WTC11 (cell line): Measurements from ENCODE around the gene TTC39B. TPM values are rescaled to one million over a fixed set of nuclear protein-coding genes. Genes with fewer than 3 reads are reported as not detected.

ENCODE experiments used
- ATAC-seq: fragments of 200-7000 bp; cut with Tn5 transposase; 2 replicates; pipeline ENCODE4 v1.10.0; 2021; ENCODE audit warnings: mild to moderate bottlenecking, moderate library complexity
- CTCF ChIA-PET: fragments of 300-600 bp; sonication (Branson Sonifier 250); formaldehyde crosslinking; loops from one replicate; lab custom pipeline; 2021; ENCODE audit warnings: antibody characterized with exemption; lab: Charles Lee
- POLR2A ChIA-PET: fragments of 350-600 bp; sonication (Branson Sonifier 250); formaldehyde crosslinking; loops from one replicate; lab custom pipeline; 2021; ENCODE audit warnings: antibody characterized with exemption; lab: Charles Lee
- DNase-seq: peaks from one replicate; pipeline ENCODE4 v3.0.0; 2021; ENCODE audit warnings: low spot score
- H3K27ac Mint-ChIP-seq: 2 replicates; pipeline ENCODE4 v1.8.0; 2021; ENCODE audit warnings: mixed read lengths
- H3K27me3 Mint-ChIP-seq: 2 replicates; pipeline ENCODE4 v1.8.0; 2021; ENCODE audit warnings: low read depth, mild to moderate bottlenecking, moderate library complexity, mixed read lengths
- H3K36me3 Mint-ChIP-seq: 2 replicates; pipeline ENCODE4 v1.8.0; 2021; ENCODE audit warnings: mixed read lengths
- H3K4me1 Mint-ChIP-seq: 2 replicates; pipeline ENCODE4 v1.8.0; 2022; ENCODE audit warnings: mixed read lengths
- H3K4me3 Mint-ChIP-seq: 2 replicates; pipeline ENCODE4 v1.8.0; 2021; ENCODE audit warnings: mild to moderate bottlenecking, moderate library complexity, mixed read lengths
- H3K9me3 Mint-ChIP-seq: 2 replicates; pipeline ENCODE4 v1.8.0; 2021; ENCODE audit warnings: mixed read lengths
- CBFB ChIP-seq: sonication (generic); formaldehyde crosslinking; IDR thresholded peaks from 2 replicates; pipeline ENCODE4 v1.8.1; 2022; ENCODE audit warnings: mild to moderate bottlenecking, low read depth, missing genetic modification reagents
- ERG ChIP-seq: fragments of 250-450 bp; sonication (Bioruptor Pico); IDR thresholded peaks from 2 replicates; pipeline ENCODE4 v1.8.0; 2021; ENCODE audit warnings: mild to moderate bottlenecking
- ESRRA ChIP-seq: sonication (generic); formaldehyde crosslinking; IDR thresholded peaks from 2 replicates; pipeline ENCODE4 v1.8.1; 2022; ENCODE audit warnings: mild to moderate bottlenecking, missing genetic modification reagents, borderline replicate concordance
- GTF2I ChIP-seq: fragments of 250-450 bp; sonication (Bioruptor Pico); conservative IDR thresholded peaks from 2 replicates; pipeline ENCODE4 v1.4.0; 2021; ENCODE audit warnings: mild to moderate bottlenecking
- JUN ChIP-seq: sonication (generic); formaldehyde crosslinking; IDR thresholded peaks from 2 replicates; pipeline ENCODE4 v1.8.0; 2023; ENCODE audit warnings: mild to moderate bottlenecking, missing genetic modification reagents
- MXD4 ChIP-seq: fragments of 250-450 bp; sonication (Bioruptor Pico); IDR thresholded peaks from 2 replicates; pipeline ENCODE4 v1.8.0; 2021; ENCODE audit warnings: mild to moderate bottlenecking, moderate library complexity, borderline replicate concordance
- NFATC4 ChIP-seq: fragments of 250-450 bp; sonication (Bioruptor Pico); IDR thresholded peaks from 2 replicates; pipeline ENCODE4 v1.9.0; 2021; ENCODE audit warnings: mild to moderate bottlenecking
- NFE2L1 ChIP-seq: sonication (generic); formaldehyde crosslinking; IDR thresholded peaks from 2 replicates; pipeline ENCODE4 v1.8.1; 2023; ENCODE audit warnings: missing genetic modification reagents
- NFYB ChIP-seq: sonication (generic); formaldehyde crosslinking; conservative IDR thresholded peaks from 2 replicates; pipeline ENCODE4 v1.8.0; 2022; ENCODE audit warnings: low read depth, missing genetic modification reagents
- NR3C1 ChIP-seq: sonication (generic); formaldehyde crosslinking; conservative IDR thresholded peaks from 2 replicates; pipeline ENCODE4 v1.8.1; 2023; ENCODE audit warnings: low read depth, mild to moderate bottlenecking, missing genetic modification reagents
- OVOL2 ChIP-seq: fragments of 250-450 bp; sonication (Bioruptor Pico); IDR thresholded peaks from 2 replicates; pipeline ENCODE4 v1.9.0; 2021; ENCODE audit warnings: mild to moderate bottlenecking, borderline replicate concordance
- SOX15 ChIP-seq: fragments of 250-450 bp; sonication (Bioruptor Pico); IDR thresholded peaks from 2 replicates; pipeline ENCODE4 v1.9.0; 2021; ENCODE audit warnings: mild to moderate bottlenecking
- STAT6 ChIP-seq: sonication (generic); formaldehyde crosslinking; conservative IDR thresholded peaks from 2 replicates; pipeline ENCODE4 v1.8.1; 2023; ENCODE audit warnings: mild to moderate bottlenecking, low read depth, missing genetic modification reagents, moderate library complexity
- TEAD1 ChIP-seq: sonication (generic); formaldehyde crosslinking; IDR thresholded peaks from 2 replicates; pipeline ENCODE4 v1.8.0; 2022; ENCODE audit warnings: mild to moderate bottlenecking, missing genetic modification reagents
- ZNF219 ChIP-seq: sonication (generic); formaldehyde crosslinking; IDR thresholded peaks from 2 replicates; pipeline ENCODE4 v1.8.0; 2023; ENCODE audit warnings: missing genetic modification reagents, mild to moderate bottlenecking, borderline replicate concordance
- ZNF396 ChIP-seq: fragments of 250-450 bp; sonication (Bioruptor Pico); IDR thresholded peaks from 2 replicates; pipeline ENCODE4 v1.8.0; 2021; ENCODE audit warnings: mild to moderate bottlenecking, moderate library complexity, borderline replicate concordance
- ZNF416 ChIP-seq: fragments of 250-450 bp; sonication (Bioruptor Pico); IDR thresholded peaks from 2 replicates; pipeline ENCODE4 v1.9.0; 2021; ENCODE audit warnings: mild to moderate bottlenecking, inconsistent platforms
- total RNA-seq: library from RNA; stranded (reverse); gene quantifications from 3 replicates; pipeline ENCODE4 v1.2.3, GENCODE V29; 2021
- TF ChIP-seq, protein P1 (sequence below): fragments of 250-450 bp; sonication (Bioruptor Pico); IDR thresholded peaks from 2 replicates; pipeline ENCODE4 v1.9.0; 2021; ENCODE audit warnings: mild to moderate bottlenecking
- TF ChIP-seq, protein P2 (sequence below): sonication (generic); formaldehyde crosslinking; IDR thresholded peaks from 2 replicates; pipeline ENCODE4 v1.8.1; 2023; ENCODE audit warnings: mild to moderate bottlenecking, missing genetic modification reagents, moderate library complexity
- TF ChIP-seq, protein P3 (sequence below): sonication (generic); formaldehyde crosslinking; conservative IDR thresholded peaks from 2 replicates; pipeline ENCODE4 v1.8.1; 2022; ENCODE audit warnings: mild to moderate bottlenecking, missing genetic modification reagents
- TF ChIP-seq, protein P4 (sequence below): sonication (generic); formaldehyde crosslinking; IDR thresholded peaks from 2 replicates; pipeline ENCODE4 v1.8.0; 2023; ENCODE audit warnings: mild to moderate bottlenecking, missing genetic modification reagents

Gene TTC39B
- total RNA-seq, 1 experiment from 2014 or later: 12.5 TPM

DNA sequence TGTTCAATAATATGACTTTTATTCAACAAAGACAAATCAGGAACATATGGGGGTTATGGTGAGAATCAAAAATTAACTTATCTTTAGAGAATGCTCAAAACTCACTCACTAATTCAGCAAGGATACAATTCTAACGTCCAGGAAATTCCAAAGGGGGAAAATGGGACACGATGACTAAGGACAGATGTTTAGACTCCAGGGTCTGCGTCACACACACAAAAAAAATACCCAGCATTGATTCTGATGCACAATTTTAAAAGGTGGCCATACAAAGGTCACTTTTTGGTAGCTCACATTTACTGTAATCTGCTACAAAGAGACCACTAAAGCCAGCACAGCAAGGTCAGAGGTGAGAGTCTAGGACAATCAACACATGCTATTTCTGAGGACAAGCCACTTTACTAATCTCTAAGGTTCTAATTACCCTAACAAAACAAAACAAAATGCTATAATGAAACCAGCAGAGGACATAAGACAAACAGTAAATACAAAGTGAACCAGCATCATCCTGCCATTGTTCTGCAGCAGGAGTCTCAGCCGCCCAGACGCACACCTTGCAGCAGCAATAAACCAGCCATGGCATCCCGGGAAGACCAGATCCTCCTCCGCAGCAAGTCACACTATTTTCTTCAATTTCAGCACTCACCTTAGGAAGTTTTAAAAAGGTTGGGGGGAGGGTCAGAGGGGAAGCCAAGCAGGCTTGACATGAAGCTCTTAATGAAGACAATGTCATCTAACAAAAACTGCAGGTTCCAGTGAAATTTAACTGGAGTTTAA, 57.8 kb downstream of the TTC39B start:
- Mint-ChIP-seq H3K4me3 (no peak overlapping the region), H3K27ac (peak overlapping the region; percentile 54)

DNA sequence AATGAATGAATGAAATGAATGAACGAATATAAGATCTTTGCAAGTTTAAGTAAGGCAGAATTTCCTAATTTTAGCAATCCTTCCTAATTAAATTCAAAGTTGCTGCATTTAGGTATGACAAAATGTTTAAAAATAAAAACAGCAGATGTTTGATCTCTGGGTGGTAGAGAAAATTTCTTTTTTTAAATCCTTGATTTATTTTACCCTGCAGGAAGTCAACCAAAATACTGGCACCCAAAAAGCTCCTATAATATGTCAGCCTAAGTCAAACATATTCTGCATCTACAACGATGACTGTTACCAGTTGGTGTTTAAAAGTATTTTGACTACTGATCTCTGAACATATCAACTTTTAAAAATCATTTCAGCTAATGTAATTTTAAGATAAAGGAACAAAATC, 58.4 kb downstream of the TTC39B start:
- Mint-ChIP-seq H3K4me1 (peaks cover 53% of the 10 kb centered on the region), H3K27me3 (no peaks in the 10 kb centered on the region), H3K9me3 (peaks cover 10% of the 10 kb centered on the region), H3K4me3 (no peak overlapping the region), H3K36me3 (no peaks in the 10 kb centered on the region), H3K27ac (0 out of 2 replicates have a peak overlapping the region, but pooled peaks have one; percentile 54)
- POLR2A ChIA-PET: no interaction called here
- TF ChIP-seq SOX15 (CRISPR knock-in tag): no peak
- TF ChIP-seq, protein P1, sequence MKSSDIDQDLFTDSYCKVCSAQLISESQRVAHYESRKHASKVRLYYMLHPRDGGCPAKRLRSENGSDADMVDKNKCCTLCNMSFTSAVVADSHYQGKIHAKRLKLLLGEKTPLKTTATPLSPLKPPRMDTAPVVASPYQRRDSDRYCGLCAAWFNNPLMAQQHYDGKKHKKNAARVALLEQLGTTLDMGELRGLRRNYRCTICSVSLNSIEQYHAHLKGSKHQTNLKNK: no peak
- no peak for TF ChIP-seq ZNF416 (CRISPR knock-in tag)
- TF ChIP-seq, protein P2, sequence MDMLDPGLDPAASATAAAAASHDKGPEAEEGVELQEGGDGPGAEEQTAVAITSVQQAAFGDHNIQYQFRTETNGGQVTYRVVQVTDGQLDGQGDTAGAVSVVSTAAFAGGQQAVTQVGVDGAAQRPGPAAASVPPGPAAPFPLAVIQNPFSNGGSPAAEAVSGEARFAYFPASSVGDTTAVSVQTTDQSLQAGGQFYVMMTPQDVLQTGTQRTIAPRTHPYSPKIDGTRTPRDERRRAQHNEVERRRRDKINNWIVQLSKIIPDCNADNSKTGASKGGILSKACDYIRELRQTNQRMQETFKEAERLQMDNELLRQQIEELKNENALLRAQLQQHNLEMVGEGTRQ (CRISPR knock-in tag): no peak
- no peak for TF ChIP-seq ZNF219 (CRISPR knock-in tag)
- no peak for TF ChIP-seq ESRRA (CRISPR knock-in tag)
- TF ChIP-seq MXD4 (CRISPR knock-in tag): no peak
- DNase-seq (no peak), ATAC-seq (no peak)
- CTCF ChIA-PET: interaction anchor here (2.6 kb wide), 1 partner anchor 17 kb away, joined by 10 read pairs; no protein-coding TSS in a partner anchor

More for the DNA sequence above, 57.8 kb downstream of the TTC39B start:
- ChIA-PET POLR2A (no interaction called here), CTCF (interaction anchor here (2.6 kb wide), 1 partner anchor 17 kb away, joined by 10 read pairs; no protein-coding TSS in a partner anchor)
- TF ChIP-seq JUN (CRISPR knock-in tag) (no peak), TEAD1 (CRISPR knock-in tag) (0 out of 2 replicates have a peak, but pooled peaks have one; percentile 36)
- no peaks in the 10 kb centered on the region for H3K27me3 Mint-ChIP-seq
- H3K4me1 Mint-ChIP-seq: peaks cover 52% of the 10 kb centered on the region
- peak; percentile 80 for ATAC-seq
- DNase-seq: peak; percentile 15
- H3K36me3 Mint-ChIP-seq: no peaks in the 10 kb centered on the region
- peaks cover 13% of the 10 kb centered on the region for H3K9me3 Mint-ChIP-seq

DNA sequence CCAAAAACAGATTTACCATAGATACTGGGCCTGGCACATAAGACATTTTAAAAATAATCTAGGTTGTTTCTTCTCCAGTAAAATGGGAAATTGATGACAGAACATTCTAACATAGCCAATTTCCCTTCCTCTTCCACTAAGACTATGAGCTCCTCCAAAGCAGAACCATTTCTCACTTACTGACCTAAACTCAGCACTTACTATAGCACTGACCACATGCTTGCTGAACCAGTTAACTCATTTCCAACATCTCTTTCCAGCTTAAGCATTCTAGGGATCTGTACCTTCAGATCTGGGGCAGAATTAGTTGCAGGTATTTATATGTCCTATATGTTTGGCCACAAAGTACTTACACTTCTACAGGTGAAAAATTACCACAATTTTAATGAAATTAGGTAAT, 58.9 kb downstream of the TTC39B start:
- Mint-ChIP-seq H3K9me3 (peaks cover 4% of the 10 kb centered on the region), H3K27ac (peak overlapping the region; percentile 11), H3K4me3 (no peak overlapping the region), H3K27me3 (no peaks in the 10 kb centered on the region), H3K36me3 (no peaks in the 10 kb centered on the region), H3K4me1 (peaks cover 53% of the 10 kb centered on the region)
- CTCF ChIA-PET: interaction anchor here (2.6 kb wide), 1 partner anchor 16 kb away, joined by 10 read pairs; no protein-coding TSS in a partner anchor
- DNase-seq (no peak), ATAC-seq (no peak)
- POLR2A ChIA-PET: no interaction called here
- TF ChIP-seq GTF2I (CRISPR knock-in tag) (no peak), ZNF396 (no peak), OVOL2 (CRISPR knock-in tag) (no peak), NFE2L1 (CRISPR knock-in tag) (no peak), ERG (no peak), NFATC4 (no peak), JUN (CRISPR knock-in tag) (no peak), NR3C1 (CRISPR knock-in tag) (no peak), CBFB (no peak), STAT6 (no peak), NFYB (CRISPR knock-in tag) (no peak)
- TF ChIP-seq, protein P3, sequence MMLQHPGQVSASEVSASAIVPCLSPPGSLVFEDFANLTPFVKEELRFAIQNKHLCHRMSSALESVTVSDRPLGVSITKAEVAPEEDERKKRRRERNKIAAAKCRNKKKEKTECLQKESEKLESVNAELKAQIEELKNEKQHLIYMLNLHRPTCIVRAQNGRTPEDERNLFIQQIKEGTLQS (CRISPR knock-in tag): no peak
- TF ChIP-seq, protein P4, sequence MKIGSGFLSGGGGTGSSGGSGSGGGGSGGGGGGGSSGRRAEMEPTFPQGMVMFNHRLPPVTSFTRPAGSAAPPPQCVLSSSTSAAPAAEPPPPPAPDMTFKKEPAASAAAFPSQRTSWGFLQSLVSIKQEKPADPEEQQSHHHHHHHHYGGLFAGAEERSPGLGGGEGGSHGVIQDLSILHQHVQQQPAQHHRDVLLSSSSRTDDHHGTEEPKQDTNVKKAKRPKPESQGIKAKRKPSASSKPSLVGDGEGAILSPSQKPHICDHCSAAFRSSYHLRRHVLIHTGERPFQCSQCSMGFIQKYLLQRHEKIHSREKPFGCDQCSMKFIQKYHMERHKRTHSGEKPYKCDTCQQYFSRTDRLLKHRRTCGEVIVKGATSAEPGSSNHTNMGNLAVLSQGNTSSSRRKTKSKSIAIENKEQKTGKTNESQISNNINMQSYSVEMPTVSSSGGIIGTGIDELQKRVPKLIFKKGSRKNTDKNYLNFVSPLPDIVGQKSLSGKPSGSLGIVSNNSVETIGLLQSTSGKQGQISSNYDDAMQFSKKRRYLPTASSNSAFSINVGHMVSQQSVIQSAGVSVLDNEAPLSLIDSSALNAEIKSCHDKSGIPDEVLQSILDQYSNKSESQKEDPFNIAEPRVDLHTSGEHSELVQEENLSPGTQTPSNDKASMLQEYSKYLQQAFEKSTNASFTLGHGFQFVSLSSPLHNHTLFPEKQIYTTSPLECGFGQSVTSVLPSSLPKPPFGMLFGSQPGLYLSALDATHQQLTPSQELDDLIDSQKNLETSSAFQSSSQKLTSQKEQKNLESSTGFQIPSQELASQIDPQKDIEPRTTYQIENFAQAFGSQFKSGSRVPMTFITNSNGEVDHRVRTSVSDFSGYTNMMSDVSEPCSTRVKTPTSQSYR: no peak
- TF ChIP-seq, protein P1: no peak
